ENCODE measurements around the gene CRYBA4. TPM values are rescaled to one million over a fixed set of nuclear protein-coding genes. Genes with fewer than 3 reads are reported as not detected.
A peak's percentile ranks its signal among the peaks of the same experiment; 100 is the strongest.
"Not testable (repeated sequence)": the region's sequence is repeated elsewhere in the genome, so short reads cannot be mapped to it uniquely, and the experiment has no call there.

CRYBA4 gene
- total RNA-seq, 1 donor from 2014 or later = not detected

GRCh38 chr22:26604368-26604767 is 17.4 kb upstream of the CRYBA4 start:
- Mint-ChIP-seq H3K27ac (no peak overlapping the region), H3K4me1 (ENCODE audit: low read depth) (peaks cover 9% of the 10 kb centered on the region), H3K9me3 (no peaks in the 10 kb centered on the region), H3K36me3 (ENCODE audit: low read depth) (no peaks in the 10 kb centered on the region), H3K27me3 (ENCODE audit: low read depth) (peaks cover 4% of the 10 kb centered on the region), H3K4me3 (ENCODE audit: low read depth) (no peak overlapping the region)
- no peak for DNase-seq (ENCODE audit: low spot score)
- intact Hi-C loops (cut with micrococcal nuclease) = no loop called here

DNA sequence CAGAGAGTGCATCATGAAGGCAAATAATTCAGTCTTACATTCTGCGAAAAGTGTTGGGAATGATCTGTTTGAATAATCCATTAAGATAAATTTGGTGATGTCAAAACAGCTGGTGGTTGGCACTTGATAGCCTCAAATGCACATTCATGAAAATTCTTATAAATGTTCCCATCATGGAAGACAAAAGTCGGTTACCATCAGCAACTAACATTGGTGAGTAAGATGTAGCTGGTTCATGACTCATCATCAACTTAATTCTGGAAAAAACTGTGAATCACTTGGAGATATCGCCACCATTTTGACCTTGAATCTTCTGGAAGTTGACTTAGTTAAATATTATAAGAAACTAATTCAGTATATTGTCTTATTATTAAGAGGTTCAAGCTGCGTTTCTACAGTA is 15.2 kb upstream of the CRYBA4 start:
- Mint-ChIP-seq H3K27me3 (ENCODE audit: low read depth) (peaks cover 4% of the 10 kb centered on the region), H3K4me1 (ENCODE audit: low read depth) (peaks cover 24% of the 10 kb centered on the region), H3K4me3 (ENCODE audit: low read depth) (no peak overlapping the region), H3K27ac (no peak overlapping the region), H3K36me3 (ENCODE audit: low read depth) (no peaks in the 10 kb centered on the region), H3K9me3 (no peaks in the 10 kb centered on the region)
- intact Hi-C loops (cut with micrococcal nuclease) = no loop called here
- DNase-seq (ENCODE audit: low spot score) = no peak

DNA sequence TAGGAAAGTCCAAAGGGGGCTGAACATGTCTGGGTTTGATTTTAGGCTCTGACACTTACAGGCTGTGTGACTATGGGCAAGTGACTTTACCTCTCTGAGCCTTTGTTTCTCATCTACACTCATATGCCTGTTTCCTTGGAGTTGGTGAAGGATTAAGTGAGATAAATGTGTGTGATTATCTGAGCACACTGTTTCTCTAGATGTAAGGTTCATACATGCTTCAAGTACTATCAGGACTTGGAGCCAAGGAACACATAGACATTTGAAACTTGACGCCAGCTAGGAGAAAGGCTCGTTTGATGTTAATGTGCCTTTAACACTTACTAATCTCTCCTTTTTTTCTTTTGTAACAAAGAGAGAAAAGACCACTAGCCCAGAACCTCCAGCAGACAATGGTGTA is 13.6 kb upstream of the CRYBA4 start:
- H3K9me3 Mint-ChIP-seq = no peaks in the 10 kb centered on the region
- H3K27ac Mint-ChIP-seq = no peak overlapping the region
- no peak for DNase-seq (ENCODE audit: low spot score)

GRCh38 chr22:26609287-26609686 is 12.5 kb upstream of the CRYBA4 start:
- no peak overlapping the region for H3K27ac Mint-ChIP-seq
- H3K36me3 Mint-ChIP-seq (ENCODE audit: low read depth) = no peaks in the 10 kb centered on the region
- peaks cover 8% of the 10 kb centered on the region for H3K27me3 Mint-ChIP-seq (ENCODE audit: low read depth)
- peaks cover 21% of the 10 kb centered on the region for H3K4me1 Mint-ChIP-seq (ENCODE audit: low read depth)
- intact Hi-C loops (cut with micrococcal nuclease) = no loop called here
- no peak for DNase-seq (ENCODE audit: low spot score)
- no peak overlapping the region for H3K4me3 Mint-ChIP-seq (ENCODE audit: low read depth)
- no peaks in the 10 kb centered on the region for H3K9me3 Mint-ChIP-seq

More for the DNA sequence above, 13.6 kb upstream of the CRYBA4 start:
- H3K27me3 Mint-ChIP-seq (ENCODE audit: low read depth) = peaks cover 4% of the 10 kb centered on the region
- H3K36me3 Mint-ChIP-seq (ENCODE audit: low read depth) = no peaks in the 10 kb centered on the region
- H3K4me3 Mint-ChIP-seq (ENCODE audit: low read depth) = no peak overlapping the region
- intact Hi-C loops (cut with micrococcal nuclease) = no loop called here
- peaks cover 24% of the 10 kb centered on the region for H3K4me1 Mint-ChIP-seq (ENCODE audit: low read depth)

DNA sequence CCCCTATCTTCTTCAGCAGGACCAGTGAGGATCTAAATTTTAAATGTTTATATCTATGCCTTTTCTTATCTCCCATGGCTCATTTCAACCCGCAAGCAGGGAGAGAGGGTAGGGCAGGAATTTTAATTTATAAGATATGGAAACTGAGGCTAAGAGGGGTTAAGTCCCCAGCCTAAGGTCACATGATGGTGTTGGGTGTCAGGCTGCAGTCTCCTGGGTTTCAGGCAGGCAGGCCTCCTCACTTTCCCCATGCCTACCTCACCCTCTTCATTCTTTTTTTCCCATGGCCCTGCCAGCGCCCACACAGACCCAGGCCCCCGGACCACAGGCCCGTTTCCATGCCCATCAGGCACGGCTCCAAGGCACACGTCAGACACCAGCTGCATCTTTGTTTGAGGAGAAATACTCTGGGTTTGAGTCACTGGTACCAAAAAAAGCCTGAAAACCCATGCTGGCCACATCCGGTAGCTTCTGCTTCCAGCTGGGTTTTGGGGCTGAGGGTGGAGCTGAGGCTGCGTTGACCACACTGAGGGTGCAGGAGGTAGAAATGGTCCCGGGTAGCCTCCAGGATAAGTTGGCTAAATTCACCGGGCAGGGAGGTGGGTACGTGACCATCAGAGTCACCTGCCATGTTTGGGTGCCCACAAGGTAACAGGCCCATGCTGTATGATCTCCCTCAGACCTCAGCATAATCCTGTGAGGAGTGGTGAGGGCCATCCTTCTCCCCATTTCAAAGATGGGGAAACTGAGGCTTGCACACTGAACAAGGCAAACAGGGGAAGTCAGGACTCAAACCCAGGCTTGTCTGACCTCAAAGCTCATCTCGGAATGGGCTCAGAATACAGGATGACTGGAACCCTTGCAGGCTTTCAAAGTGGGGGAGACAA is 11.4 kb upstream of the CRYBA4 start:
- peak; percentile 40 for DNase-seq (ENCODE audit: low spot score)
- H3K36me3 Mint-ChIP-seq (ENCODE audit: low read depth) = no peaks in the 10 kb centered on the region
- H3K27me3 Mint-ChIP-seq (ENCODE audit: low read depth) = peaks cover 11% of the 10 kb centered on the region
- no peaks in the 10 kb centered on the region for H3K9me3 Mint-ChIP-seq
- intact Hi-C loops (cut with micrococcal nuclease) = no loop called here
- H3K27ac Mint-ChIP-seq = peak overlapping the region; percentile 31
- H3K4me3 Mint-ChIP-seq (ENCODE audit: low read depth) = no peak overlapping the region
- H3K4me1 Mint-ChIP-seq (ENCODE audit: low read depth) = peaks cover 20% of the 10 kb centered on the region

DNA sequence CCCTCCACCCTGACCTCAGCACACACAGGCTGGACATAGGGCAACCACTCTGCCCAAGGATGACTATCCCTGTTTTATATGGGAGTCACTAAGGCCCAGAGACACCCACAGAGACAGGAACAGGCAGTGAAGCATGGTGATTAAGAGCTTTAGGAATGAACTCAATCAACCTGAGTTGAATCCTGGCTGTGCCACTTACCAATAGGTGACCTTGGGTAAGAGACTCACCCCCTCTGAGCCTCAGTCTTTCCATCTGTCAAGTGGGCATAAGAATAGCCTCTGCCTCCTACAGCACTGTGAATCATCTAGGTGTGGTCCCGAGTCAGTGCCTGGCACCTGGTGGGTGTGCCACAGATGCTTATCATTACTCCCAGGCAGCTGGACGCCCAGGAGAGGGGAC is 10.8 kb upstream of the CRYBA4 start:
- peaks cover 20% of the 10 kb centered on the region for H3K4me1 Mint-ChIP-seq (ENCODE audit: low read depth)
- H3K9me3 Mint-ChIP-seq = no peaks in the 10 kb centered on the region
- no peaks in the 10 kb centered on the region for H3K36me3 Mint-ChIP-seq (ENCODE audit: low read depth)
- no peak overlapping the region for H3K27ac Mint-ChIP-seq
- peaks cover 11% of the 10 kb centered on the region for H3K27me3 Mint-ChIP-seq (ENCODE audit: low read depth)
- intact Hi-C loops (cut with micrococcal nuclease) = no loop called here
- H3K4me3 Mint-ChIP-seq (ENCODE audit: low read depth) = no peak overlapping the region
- DNase-seq (ENCODE audit: low spot score) = no peak

DNA sequence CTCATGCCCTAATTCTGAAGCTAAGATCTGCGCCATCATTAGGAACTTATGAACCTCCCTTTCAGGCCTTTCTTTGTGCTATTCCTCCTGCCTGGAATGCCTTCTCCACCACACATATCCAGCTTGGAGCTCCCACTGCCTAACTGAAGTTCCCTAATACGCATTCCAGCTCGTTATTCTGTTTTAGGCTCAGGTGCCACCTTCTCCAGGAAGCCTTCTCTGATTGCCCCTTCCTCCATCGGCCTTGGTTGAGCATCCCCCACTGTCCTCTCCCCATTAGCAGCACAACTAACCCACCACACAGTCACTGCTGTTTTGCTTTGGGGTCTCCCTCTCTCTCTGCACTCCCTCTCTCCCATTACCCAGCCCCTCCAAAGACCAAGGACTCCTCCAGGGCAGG is 9.1 kb upstream of the CRYBA4 start:
- no peak for DNase-seq (ENCODE audit: low spot score)
- H3K27ac Mint-ChIP-seq = no peak overlapping the region
- H3K27me3 Mint-ChIP-seq (ENCODE audit: low read depth) = peaks cover 14% of the 10 kb centered on the region
- intact Hi-C loops (cut with micrococcal nuclease) = no loop called here
- peaks cover 23% of the 10 kb centered on the region for H3K4me1 Mint-ChIP-seq (ENCODE audit: low read depth)
- H3K36me3 Mint-ChIP-seq (ENCODE audit: low read depth) = no peaks in the 10 kb centered on the region
- no peaks in the 10 kb centered on the region for H3K9me3 Mint-ChIP-seq
- no peak overlapping the region for H3K4me3 Mint-ChIP-seq (ENCODE audit: low read depth)

- DNase-seq (ENCODE audit: low spot score); H3K9me3 Mint-ChIP-seq; H3K27ac Mint-ChIP-seq; intact Hi-C loops (cut with micrococcal nuclease); H3K4me3 Mint-ChIP-seq (ENCODE audit: low read depth); H3K36me3 Mint-ChIP-seq (ENCODE audit: low read depth): not testable (repeated sequence)
- H3K27me3 Mint-ChIP-seq (ENCODE audit: low read depth) = peaks cover 15% of the 10 kb centered on the region
- H3K4me1 Mint-ChIP-seq (ENCODE audit: low read depth) = peaks cover 23% of the 10 kb centered on the region
Measured at GRCh38 chr22:26613753-26614152, 8.0 kb upstream of the CRYBA4 start.

DNA sequence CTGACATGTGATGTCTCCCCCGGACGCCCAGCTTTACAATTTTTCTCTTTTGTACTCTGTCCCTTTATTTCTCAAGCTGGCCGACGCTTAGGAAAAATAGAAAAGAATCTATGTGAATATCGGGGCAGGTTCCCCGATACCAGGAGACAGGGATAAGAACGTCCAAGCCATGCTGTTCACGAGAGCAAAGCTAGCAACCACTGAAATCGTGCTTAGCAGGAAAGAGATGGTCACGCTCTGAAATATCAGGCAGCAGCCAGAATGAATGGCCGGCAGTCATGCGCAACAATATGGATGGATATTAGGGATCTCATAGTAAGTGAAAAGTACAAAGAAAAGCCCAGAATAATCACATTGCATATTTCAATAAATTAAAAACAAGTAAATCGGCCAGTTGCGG is 7.4 kb upstream of the CRYBA4 start:
- Mint-ChIP-seq H3K4me1 (ENCODE audit: low read depth) (peaks cover 20% of the 10 kb centered on the region), H3K4me3 (ENCODE audit: low read depth) (no peak overlapping the region), H3K36me3 (ENCODE audit: low read depth) (no peaks in the 10 kb centered on the region), H3K27me3 (ENCODE audit: low read depth) (peaks cover 13% of the 10 kb centered on the region), H3K9me3 (no peaks in the 10 kb centered on the region), H3K27ac (no peak overlapping the region)
- intact Hi-C loops (cut with micrococcal nuclease) = no loop called here
- no peak for DNase-seq (ENCODE audit: low spot score)

- intact Hi-C loops (cut with micrococcal nuclease) = no loop called here
- Mint-ChIP-seq H3K9me3 (no peaks in the 10 kb centered on the region), H3K4me3 (ENCODE audit: low read depth) (no peak overlapping the region), H3K27ac (no peak overlapping the region), H3K36me3 (ENCODE audit: low read depth) (no peaks in the 10 kb centered on the region), H3K4me1 (ENCODE audit: low read depth) (peaks cover 12% of the 10 kb centered on the region), H3K27me3 (ENCODE audit: low read depth) (peaks cover 10% of the 10 kb centered on the region)
- no peak for DNase-seq (ENCODE audit: low spot score)
Measured at GRCh38 chr22:26615149-26615548, 6.6 kb upstream of the CRYBA4 start.

DNA sequence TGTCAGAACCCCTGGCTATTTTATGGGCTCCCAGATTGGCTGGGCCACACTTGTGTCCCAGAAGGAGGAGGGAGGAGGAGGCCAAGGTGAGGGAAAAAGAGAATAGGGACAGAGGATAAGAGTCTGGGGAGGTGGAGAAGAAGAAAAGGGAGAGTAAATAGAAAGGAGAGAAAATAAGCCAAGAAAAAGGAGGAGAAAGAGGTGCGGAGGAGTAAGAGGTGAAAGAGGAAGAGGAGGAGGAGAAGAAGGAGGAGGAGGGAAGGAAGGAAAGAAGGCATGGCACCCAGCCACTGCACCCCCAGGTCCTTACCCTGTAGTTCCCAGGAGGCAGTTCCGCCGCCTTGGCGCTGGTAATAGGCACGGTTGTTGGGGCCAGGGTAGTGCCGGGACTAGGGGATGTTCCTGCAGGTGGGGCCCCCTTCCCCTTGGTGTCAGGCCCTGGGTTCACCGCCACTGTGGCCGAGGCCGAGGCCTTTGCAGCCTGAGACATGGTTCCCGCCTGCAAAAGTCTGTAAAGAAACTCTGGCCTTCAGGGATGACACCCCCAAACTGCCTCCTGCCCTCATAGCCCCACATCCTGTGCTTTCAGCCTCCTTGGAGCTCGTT is 5.8 kb upstream of the CRYBA4 start:
- H3K36me3 Mint-ChIP-seq (ENCODE audit: low read depth) = no peaks in the 10 kb centered on the region
- H3K27me3 Mint-ChIP-seq (ENCODE audit: low read depth) = peaks cover 10% of the 10 kb centered on the region
- no peak overlapping the region for H3K27ac Mint-ChIP-seq
- DNase-seq (ENCODE audit: low spot score) = no peak
- intact Hi-C loops (cut with micrococcal nuclease) = no loop called here
- H3K9me3 Mint-ChIP-seq = no peaks in the 10 kb centered on the region
- peaks cover 5% of the 10 kb centered on the region for H3K4me1 Mint-ChIP-seq (ENCODE audit: low read depth)
- no peak overlapping the region for H3K4me3 Mint-ChIP-seq (ENCODE audit: low read depth)

DNA sequence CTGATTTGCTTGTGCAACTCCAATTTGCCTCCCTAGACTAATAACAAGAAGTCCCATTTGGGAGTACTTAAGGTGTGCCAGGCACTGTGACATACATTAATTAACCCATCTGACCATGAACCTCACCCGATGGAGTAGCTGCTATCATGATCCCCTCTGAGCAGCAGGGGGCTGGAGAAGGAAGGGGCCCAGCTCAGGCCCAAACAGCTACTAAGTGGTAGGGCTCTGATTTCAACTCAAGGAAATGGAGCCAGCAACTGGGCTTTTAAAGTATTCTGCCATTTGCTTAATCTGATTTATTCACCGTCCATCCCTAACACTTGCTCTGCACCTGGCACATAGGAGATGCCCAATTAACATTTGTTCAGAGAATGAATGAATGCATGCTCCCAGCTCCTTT is 5.1 kb upstream of the CRYBA4 start:
- no peak overlapping the region for H3K27ac Mint-ChIP-seq
- H3K4me1 Mint-ChIP-seq (ENCODE audit: low read depth) = peaks cover 5% of the 10 kb centered on the region
- H3K9me3 Mint-ChIP-seq = no peaks in the 10 kb centered on the region
- no peaks in the 10 kb centered on the region for H3K36me3 Mint-ChIP-seq (ENCODE audit: low read depth)
- no peak for DNase-seq (ENCODE audit: low spot score)
- H3K27me3 Mint-ChIP-seq (ENCODE audit: low read depth) = peaks cover 10% of the 10 kb centered on the region
- intact Hi-C loops (cut with micrococcal nuclease) = no loop called here
- H3K4me3 Mint-ChIP-seq (ENCODE audit: low read depth) = no peak overlapping the region

Measured in activated T-helper 2 cell treated with anti-CD3 and anti-CD28 coated beads, Interferon-gamma antibody, Interleukin-2, Interleukin-4, amounts not matched to agents 10 μg/mL and 5 μg/mL and 100 μg/mL, durations not matched to agents 14 hours and 24 hours and 36 hours (primary cell).